ENCODE measurements around the gene TMEM132C.

Gene TMEM132C

GRCh38 chr12:128424931-128425431, 158.0 kb downstream of the TMEM132C start:
- no peak for DNase-seq
- H3K9ac ChIP-seq (ENCODE audit: low read length): no peak overlapping the region
- H3K79me2 ChIP-seq (ENCODE audit: low read length): no peaks in the 10 kb centered on the region
- no peaks in the 10 kb centered on the region for H3K27me3 ChIP-seq (replicated peaks; ENCODE audit: insufficient read depth, low read length)
- H3K4me3 ChIP-seq (ENCODE audit: low read length): no peak overlapping the region
- no peak overlapping the region for H3K27ac ChIP-seq (ENCODE audit: low read length)
- H2AFZ ChIP-seq (ENCODE audit: low read length): no peak overlapping the region
- H3K9me3 ChIP-seq (replicated peaks; ENCODE audit: insufficient read depth, low read length): no peaks in the 10 kb centered on the region
- H3K9me2 ChIP-seq (replicated peaks; ENCODE audit: insufficient read depth, low read length): no peaks in the 10 kb centered on the region
- no peaks in the 10 kb centered on the region for H3F3A ChIP-seq (ENCODE audit: insufficient read depth, low read length)
- no peaks in the 10 kb centered on the region for H3K36me3 ChIP-seq (replicated peaks; ENCODE audit: insufficient read depth, low read length)
- no peak for TF ChIP-seq EZH2phosphoT487 (IDR thresholded peaks at IDR 0.05; ENCODE audit: low read length)
- TF ChIP-seq CTCF (IDR thresholded peaks at IDR 0.05; ENCODE audit: low read length): no peak
- H4K20me1 ChIP-seq (ENCODE audit: insufficient read depth, low read length): no peaks in the 10 kb centered on the region
- no peaks in the 10 kb centered on the region for H3K4me1 ChIP-seq (ENCODE audit: low read length)
- H3K4me2 ChIP-seq (ENCODE audit: low read depth, low read length): no peak overlapping the region

GRCh38 chr12:128425666-128426331, 158.8 kb downstream of the TMEM132C start:
- H4K20me1 ChIP-seq (ENCODE audit: insufficient read depth, low read length): no peaks in the 10 kb centered on the region

GRCh38 chr12:128426511-128426910, 159.5 kb downstream of the TMEM132C start:
- H3K9me3 ChIP-seq (replicated peaks; ENCODE audit: insufficient read depth, low read length): no peaks in the 10 kb centered on the region
- DNase-seq: no peak
- TF ChIP-seq EZH2phosphoT487 (IDR thresholded peaks at IDR 0.05; ENCODE audit: low read length): no peak
- no peak for TF ChIP-seq CTCF (IDR thresholded peaks at IDR 0.05; ENCODE audit: low read length)
- no peak for TF ChIP-seq EZH2 (optimal IDR thresholded peaks at IDR 0.05; ENCODE audit: low read depth, low read length)

More at GRCh38 chr12:128425666-128426331, 158.8 kb downstream of the TMEM132C start:
- Histone ChIP-seq H3K36me3 (replicated peaks; ENCODE audit: insufficient read depth, low read length) (no peaks in the 10 kb centered on the region), H3K4me3 (ENCODE audit: low read length) (no peak overlapping the region), H3K27me3 (replicated peaks; ENCODE audit: insufficient read depth, low read length) (no peaks in the 10 kb centered on the region), H3K9me3 (replicated peaks; ENCODE audit: insufficient read depth, low read length) (no peaks in the 10 kb centered on the region), H3K9ac (ENCODE audit: low read length) (no peak overlapping the region), H3K4me2 (ENCODE audit: low read depth, low read length) (no peak overlapping the region), H3K79me2 (ENCODE audit: low read length) (no peaks in the 10 kb centered on the region), H2AFZ (ENCODE audit: low read length) (no peak overlapping the region), H3K27ac (ENCODE audit: low read length) (no peak overlapping the region), H3K9me2 (replicated peaks; ENCODE audit: insufficient read depth, low read length) (no peaks in the 10 kb centered on the region), H3K4me1 (ENCODE audit: low read length) (no peaks in the 10 kb centered on the region), H3F3A (ENCODE audit: insufficient read depth, low read length) (no peaks in the 10 kb centered on the region)
- DNase-seq: no peak
- TF ChIP-seq EZH2phosphoT487 (IDR thresholded peaks at IDR 0.05; ENCODE audit: low read length) (no peak), EZH2 (optimal IDR thresholded peaks at IDR 0.05; ENCODE audit: low read depth, low read length) (no peak), CTCF (IDR thresholded peaks at IDR 0.05; ENCODE audit: low read length) (no peak)

More at GRCh38 chr12:128426511-128426910, 159.5 kb downstream of the TMEM132C start:
- Histone ChIP-seq H3K9me2 (replicated peaks; ENCODE audit: insufficient read depth, low read length) (no peaks in the 10 kb centered on the region), H3K9ac (ENCODE audit: low read length) (no peak overlapping the region), H3K27ac (ENCODE audit: low read length) (no peak overlapping the region), H3F3A (ENCODE audit: insufficient read depth, low read length) (no peaks in the 10 kb centered on the region), H3K36me3 (replicated peaks; ENCODE audit: insufficient read depth, low read length) (no peaks in the 10 kb centered on the region), H3K4me2 (ENCODE audit: low read depth, low read length) (no peak overlapping the region), H3K27me3 (replicated peaks; ENCODE audit: insufficient read depth, low read length) (no peaks in the 10 kb centered on the region), H2AFZ (ENCODE audit: low read length) (no peak overlapping the region), H3K4me1 (ENCODE audit: low read length) (no peaks in the 10 kb centered on the region), H4K20me1 (ENCODE audit: insufficient read depth, low read length) (no peaks in the 10 kb centered on the region), H3K4me3 (ENCODE audit: low read length) (no peak overlapping the region), H3K79me2 (ENCODE audit: low read length) (no peaks in the 10 kb centered on the region)

Data from MM.1S (cell line).